ENCODE results near the gene SNCA. TPM values are rescaled to one million over a fixed set of nuclear protein-coding genes. Genes with fewer than 3 reads are reported as not detected.

The SNCA gene
- total and polyA plus RNA-seq, 2 of the 8 experiments (the other 6 are each of a cell fraction or from before 2014, with no cell fraction given), result 8.5 to 16.8 TPM

- 86% methylated on average over 2 of the region's 2 CpGs; no CpG with 5 or more reads in 1 of the 2 experiments for WGBS, 2 experiments (ENCODE audit: extremely low coverage in 1 of 2, insufficient coverage in 1 of 2, insufficient read length in 1 of 2, insufficient replicate concordance in 2 of 2, low coverage in 1 of 2, low lambda C conversion rate in 2 of 2, missing lambda C conversion rate in 1 of 2)
- no peaks in the 10 kb centered on the region for H3K4me1 ChIP-seq (replicated peaks in 1 of 4; ENCODE audit: control insufficient read depth in 3 of 4, insufficient read depth in 4 of 4, low read length in 3 of 4)
- no peak overlapping the region for H2BK5ac ChIP-seq (ENCODE audit: low read depth, low read length)
- no peak overlapping the region for H4K8ac ChIP-seq (ENCODE audit: extremely low read depth, insufficient read depth, low read length)
- H3K79me2 ChIP-seq (ENCODE audit: control insufficient read depth in 1 of 2, insufficient read depth in 2 of 2, low read length in 2 of 2), result no peaks in the 10 kb centered on the region
- no peak overlapping the region for H3K18ac ChIP-seq (ENCODE audit: extremely low read depth, low read length)
- H2BK120ac ChIP-seq (replicated peaks; ENCODE audit: low read depth, low read length), result no peak overlapping the region
- H4K91ac ChIP-seq (replicated peaks; ENCODE audit: insufficient read length, low read length), result no peak overlapping the region
- no peaks in the 10 kb centered on the region for H3K27me3 ChIP-seq (replicated peaks in 1 of 4; ENCODE audit: control insufficient read depth in 3 of 4, extremely low read depth in 1 of 4, insufficient read depth in 3 of 4, low read length in 3 of 4)
- H2BK12ac ChIP-seq (ENCODE audit: low read depth, low read length), result no peak overlapping the region
- H4K5ac ChIP-seq (ENCODE audit: insufficient read length, low read depth, low read length), result no peak overlapping the region
- CTCF ChIA-PET (ENCODE audit: partially characterized antibody), result interaction anchor here (1.2 to 1.4 kb wide), 2 partner anchors 31 to 135 kb away, joined by 3 to 4 read pairs; no protein-coding TSS in a partner anchor
- no peak for FAIRE-seq
- H2BK15ac ChIP-seq (ENCODE audit: low read length), result no peak overlapping the region
- POLR2A ChIA-PET (ENCODE audit: partially characterized antibody), result no interaction called here
- H3K79me1 ChIP-seq (ENCODE audit: low read depth, low read length), result no peaks in the 10 kb centered on the region
- no peak overlapping the region for H2BK20ac ChIP-seq (ENCODE audit: low read length)
- no peak overlapping the region for H3K23ac ChIP-seq (ENCODE audit: insufficient read length)
- no peak overlapping the region for H3K14ac ChIP-seq (ENCODE audit: insufficient read length)
- H3K23me2 ChIP-seq (ENCODE audit: low read depth, low read length), result no peaks in the 10 kb centered on the region
- no peak for DNase-seq (ENCODE audit: low read depth in 1 of 2, low spot score in 2 of 2)
- H3K56ac ChIP-seq (replicated peaks; ENCODE audit: insufficient read length, low read depth, low read length), result no peak overlapping the region
- no peaks in the 10 kb centered on the region; a peak in 1 of 8 replicates for H3K36me3 ChIP-seq (ENCODE audit: control insufficient read depth in 2 of 4, insufficient read depth in 4 of 4, low read length in 3 of 4)
- no peak overlapping the region for H3K27ac ChIP-seq (ENCODE audit: low read depth, low read length)
- H3K9ac ChIP-seq (replicated peaks in 1 of 4; ENCODE audit: extremely low read depth in 1 of 4, low read depth in 3 of 4, low read length in 3 of 4), result no peak overlapping the region
- H3K4me2 ChIP-seq (ENCODE audit: insufficient read depth in 1 of 2, low read depth in 2 of 2, low read length in 2 of 2), result no peak overlapping the region
- no peaks in the 10 kb centered on the region for H4K20me1 ChIP-seq (replicated peaks in 1 of 2; ENCODE audit: control insufficient read depth in 1 of 2, insufficient read depth in 2 of 2, low read length in 2 of 2)
- H3K4ac ChIP-seq (replicated peaks; ENCODE audit: insufficient read length, low read depth, low read length), result no peak overlapping the region
- no peak overlapping the region for H2AFZ ChIP-seq (ENCODE audit: low read length)
- H2AK5ac ChIP-seq (ENCODE audit: low read depth, low read length), result no peak overlapping the region
- H3K4me3 ChIP-seq (ENCODE audit: extremely low read depth in 1 of 4, insufficient read depth in 2 of 4, low read depth in 3 of 4, low read length in 4 of 4), result no peak overlapping the region
- no peaks in the 10 kb centered on the region for H3K9me3 ChIP-seq (ENCODE audit: insufficient read depth in 2 of 2, low read depth in 1 of 2, low read length in 1 of 2)
- TF ChIP-seq ASH2L (IDR thresholded peaks at IDR 0.05; ENCODE audit: low read length) (no peak), TAF7 (optimal IDR thresholded peaks at IDR 0.05; ENCODE audit: borderline replicate concordance, low read depth, low read length) (no peak), SUZ12 (IDR thresholded peaks at IDR 0.05; ENCODE audit: low read length) (no peak), CREB1 (IDR thresholded peaks at IDR 0.05) (no peak), RXRA (IDR thresholded peaks at IDR 0.05; ENCODE audit: insufficient read depth, low read depth, low read length) (no peak), YY1 (IDR thresholded peaks at IDR 0.05; ENCODE audit: low read depth, low read length) (no peak), RFX5 (IDR thresholded peaks at IDR 0.05; ENCODE audit: borderline replicate concordance, low read depth, low read length) (no peak), FOSL1 (IDR thresholded peaks at IDR 0.05; ENCODE audit: insufficient read depth, low read depth, low read length) (no peak), GABPA (IDR thresholded peaks at IDR 0.05; ENCODE audit: borderline replicate concordance, insufficient read depth, low read length) (no peak), SP1 (IDR thresholded peaks at IDR 0.05; ENCODE audit: low read depth, low read length) (no peak), KDM5A (IDR thresholded peaks at IDR 0.05; ENCODE audit: low read length) (no peak), POLR2AphosphoS5 (IDR thresholded peaks at IDR 0.05; ENCODE audit: low read depth, low read length) (no peak), TEAD4 (IDR thresholded peaks at IDR 0.05; ENCODE audit: low read depth, low read length) (no peak)
Observed at GRCh38 chr4:89724716-89725115, 112.2 kb downstream of the SNCA start.
